GM12891 (cell line): ENCODE data around the gene SERPINB6.
"Not testable (repeated sequence)": the region's sequence is repeated elsewhere in the genome, so short reads cannot be mapped to it uniquely, and the experiment has no call there.

Source experiments
- DNase-seq: peaks from one replicate; pipeline ENCODE4 v3.0.0; 2011; ENCODE audit warnings: low spot score; ENCODE audit not compliant: insufficient read length
- FAIRE-seq: peaks from 2 replicates; lab custom pipeline; 2011; peaks lifted over from hg19 to GRCh38; lab: Jason Lieb, UNC
- PAX5 ChIP-seq: IDR thresholded peaks from 2 replicates; pipeline ENCODE4 v1.6.1; 2011; ENCODE audit warnings: low read length, moderate library complexity, mild to moderate bottlenecking; ENCODE audit not compliant: insufficient read depth, severe bottlenecking
- POLR2A ChIP-seq: IDR thresholded peaks from 2 replicates; pipeline ENCODE4 v1.6.1; 2011; ENCODE audit warnings: low read depth, low read length, control low read depth
- POLR2AphosphoS5 ChIP-seq: IDR thresholded peaks from 2 replicates; pipeline ENCODE4 v1.6.1; 2011; ENCODE audit warnings: low read depth, low read length, control low read depth
- POU2F2 ChIP-seq: IDR thresholded peaks from 2 replicates; pipeline ENCODE4 v1.6.1; 2011; ENCODE audit warnings: low read depth, mild to moderate bottlenecking, control low read depth, low read length, moderate library complexity
- SPI1 ChIP-seq: IDR thresholded peaks from 2 replicates; pipeline ENCODE4 v1.6.1; 2011; ENCODE audit warnings: low read depth, low read length, control low read depth
- TAF1 ChIP-seq: IDR thresholded peaks from 2 replicates; pipeline ENCODE4 v1.6.1; 2011; ENCODE audit warnings: low read depth, low read length, control low read depth

SERPINB6 gene

GRCh38 chr6:2977290-2977689 lies 5.9 kb upstream of the SERPINB6 start:
- DNase-seq (no peak), FAIRE-seq (no peak)
- TF ChIP-seq TAF1: no peak
- TF ChIP-seq POU2F2: no peak
- no peak for TF ChIP-seq PAX5
- TF ChIP-seq POLR2AphosphoS5: no peak
- TF ChIP-seq POLR2A: no peak
- TF ChIP-seq SPI1: no peak

GRCh38 chr6:2976571-2977085 lies 5.3 kb upstream of the SERPINB6 start:
- DNase-seq (no peak), FAIRE-seq (no peak)

GRCh38 chr6:2976060-2976459 lies 4.7 kb upstream of the SERPINB6 start:
- no peak for FAIRE-seq
- no peak for DNase-seq
- TF ChIP-seq POU2F2: no peak
- no peak for TF ChIP-seq PAX5
- TF ChIP-seq SPI1: no peak
- TF ChIP-seq POLR2AphosphoS5: no peak
- TF ChIP-seq POLR2A: no peak
- TF ChIP-seq TAF1: no peak

More at GRCh38 chr6:2976571-2977085, 5.3 kb upstream of the SERPINB6 start:
- no peak for TF ChIP-seq SPI1
- no peak for TF ChIP-seq POLR2A
- TF ChIP-seq POU2F2: no peak
- no peak for TF ChIP-seq POLR2AphosphoS5
- no peak for TF ChIP-seq PAX5
- TF ChIP-seq TAF1: no peak

- DNase-seq (no peak), FAIRE-seq (no peak)
- TF ChIP-seq TAF1: no peak
- TF ChIP-seq PAX5: no peak
- TF ChIP-seq POLR2AphosphoS5: no peak
- no peak for TF ChIP-seq SPI1
- no peak for TF ChIP-seq POLR2A
- no peak for TF ChIP-seq POU2F2
Measured at GRCh38 chr6:2973676-2974075, 2.3 kb upstream of the SERPINB6 start.

DNA sequence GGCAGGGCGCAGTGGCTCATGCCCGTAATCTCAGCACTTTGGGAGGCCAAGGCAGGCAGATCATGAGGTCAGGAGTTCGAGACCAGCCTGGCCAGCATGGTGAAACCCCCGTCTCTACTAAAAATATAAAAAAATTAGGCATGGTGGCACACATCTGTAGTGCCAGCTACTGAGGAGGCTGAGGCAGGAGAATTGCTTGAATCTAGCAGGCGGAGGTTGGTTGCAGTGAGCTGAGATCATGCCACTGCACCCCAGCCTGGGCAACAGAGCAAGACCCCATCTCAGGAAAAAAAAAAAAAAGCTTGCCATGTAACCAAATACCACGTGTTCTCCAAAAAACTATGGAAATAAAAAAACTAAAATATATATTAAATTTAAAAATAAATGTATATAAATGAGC lies 1.8 kb upstream of the SERPINB6 start:
- not testable (repeated sequence) for DNase-seq, FAIRE-seq

GRCh38 chr6:2972685-2973084 lies 1.3 kb upstream of the SERPINB6 start:
- FAIRE-seq, DNase-seq: not testable (repeated sequence)

GRCh38 chr6:2972219-2972487 lies 786 bp upstream of the SERPINB6 start:
- DNase-seq, FAIRE-seq: not testable (repeated sequence)

- DNase-seq (no peak), FAIRE-seq (no peak)
- no peak for TF ChIP-seq POLR2AphosphoS5
- no peak for TF ChIP-seq TAF1
- TF ChIP-seq POLR2A: no peak
- no peak for TF ChIP-seq PAX5
- no peak for TF ChIP-seq SPI1
- no peak for TF ChIP-seq POU2F2
Measured at GRCh38 chr6:2970753-2971419, 481 bp downstream of the SERPINB6 start.

- FAIRE-seq (no peak), DNase-seq (no peak)
- TF ChIP-seq PAX5 (no peak), SPI1 (no peak), TAF1 (no peak), POU2F2 (no peak), POLR2AphosphoS5 (no peak), POLR2A (no peak)
Measured at GRCh38 chr6:2970034-2970685, 1.2 kb downstream of the SERPINB6 start.

- DNase-seq (no peak), FAIRE-seq (no peak)
- TF ChIP-seq POLR2AphosphoS5: no peak
- no peak for TF ChIP-seq PAX5
- TF ChIP-seq TAF1: no peak
- no peak for TF ChIP-seq POU2F2
- TF ChIP-seq POLR2A: no peak
- no peak for TF ChIP-seq SPI1
Measured at GRCh38 chr6:2969549-2969948, 1.8 kb downstream of the SERPINB6 start.

DNA sequence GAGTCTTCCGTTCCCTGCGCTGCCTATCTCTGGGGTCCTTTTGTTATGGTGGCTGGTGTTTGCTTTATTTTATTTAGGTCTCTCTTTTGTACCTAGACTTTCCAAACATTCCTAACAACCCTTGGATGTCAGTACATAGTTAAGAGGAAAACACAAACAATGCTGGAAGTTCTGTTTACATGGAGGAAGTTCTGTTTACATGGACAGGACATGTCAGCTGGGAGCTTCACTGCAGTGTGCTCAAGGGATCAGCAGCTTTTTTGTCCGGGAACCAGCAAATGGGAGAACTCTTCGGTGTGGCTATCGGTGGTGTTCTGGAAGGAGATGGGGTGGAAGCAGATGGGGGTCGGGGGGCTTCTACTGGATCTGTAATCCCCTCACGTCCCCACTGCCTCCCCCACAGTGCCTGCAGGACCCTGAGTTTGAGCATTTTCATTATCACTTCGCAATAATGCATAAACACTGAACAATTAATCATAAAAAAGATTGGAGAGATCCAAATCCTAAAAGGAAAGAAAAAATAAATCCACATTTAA lies 2.7 kb downstream of the SERPINB6 start:
- DNase-seq (no peak), FAIRE-seq (no peak)
- TF ChIP-seq PAX5 (no peak), TAF1 (no peak), SPI1 (no peak), POLR2AphosphoS5 (no peak), POU2F2 (no peak), POLR2A (no peak)
